K562 (cell line): Measurements from ENCODE around the gene ADPRH. TPM values are rescaled to one million over a fixed set of nuclear protein-coding genes. Genes with fewer than 3 reads are reported as not detected.
A peak's percentile ranks its signal among the peaks of the same experiment; 100 is the strongest.

ENCODE experiments used
- ATAC-seq: fragments of 200-7000 bp; cut with Tn5 transposase; 3 replicates; pipeline ENCODE4 v1.9.1; 2020; ENCODE audit warnings: moderate library complexity
- BruUV-seq: library from RNA; stranded (reverse); fragments of 400-500 nt; replicated peaks from 2 replicates; lab custom pipeline; 2021; lab: Mats Ljungman, UMichigan
- CTCF ChIA-PET: fragments of 300-600 bp; formaldehyde crosslinking; extraction: SDS; loops from one replicate; lab custom pipeline; 2021; ENCODE audit warnings: low intra/inter-chr PET ratio; lab: Yijun Ruan, JAX
- POLR2A ChIA-PET: fragments of 300-600, 350-650 bp; sonication (Branson Sonifier 250); formaldehyde crosslinking; extraction: SDS; loops from one replicate; lab custom pipeline; 2021; ENCODE audit warnings: antibody characterized with exemption, inconsistent platforms; lab: Yijun Ruan, JAX
- DNase-seq, 4 experiments: peaks; one replicate each; pipeline versions ENCODE4 v3.0.0 to v3.0.0-alpha.2; 2011 to 2018; ENCODE audit warnings: low spot score in 3 of 4, mixed read lengths in 3 of 4; ENCODE audit errors: extremely low read depth in 1 of 4
- FAIRE-seq: peaks from 2 replicates; lab custom pipeline; 2011; peaks lifted over from hg19 to GRCh38; lab: Jason Lieb, UNC
- H2AFZ ChIP-seq: 2 replicates; pipeline ENCODE4 v1.6.0; 2011; ENCODE audit warnings: low read depth, low read length, control low read depth, inconsistent platforms
- H3K27ac ChIP-seq: fragments of 200-600 bp; 3 replicates; pipeline ENCODE4 v1.8.0; 2011; ENCODE audit warnings: low read depth, mild to moderate bottlenecking, control low read depth, inconsistent platforms, low read length, moderate library complexity, mixed read lengths; ENCODE audit errors: extremely low read depth
- H3K27me3 ChIP-seq, 2 experiments: fragments of 300-600 bp in 1 of 2; 2 replicates in 1 of 2; 3 replicates in 1 of 2; pipeline versions ENCODE4 v1.6.0 to v1.8.0; 2011; ENCODE audit warnings: inconsistent platforms in 2 of 2, low read length in 2 of 2, mild to moderate bottlenecking in 1 of 2, mixed read lengths in 1 of 2, moderate library complexity in 1 of 2; ENCODE audit not compliant: control insufficient read depth in 2 of 2, insufficient read depth in 2 of 2
- H3K36me3 ChIP-seq: fragments of 300-600 bp; 3 replicates; pipeline ENCODE4 v1.8.0; 2011; ENCODE audit warnings: mild to moderate bottlenecking, low read length, inconsistent platforms; ENCODE audit not compliant: control insufficient read depth, insufficient read depth
- H3K4me1 ChIP-seq, 2 experiments: fragments of 200-600 bp in 1 of 2; replicated peaks in 1 of 2; 2 replicates in 1 of 2; 3 replicates in 1 of 2; pipeline versions ENCODE4 v1.5.1 to v1.8.0; 2011; ENCODE audit warnings: inconsistent platforms in 2 of 2, low read length in 2 of 2, mild to moderate bottlenecking in 1 of 2, mixed read lengths in 1 of 2, moderate library complexity in 1 of 2; ENCODE audit not compliant: control insufficient read depth in 2 of 2, insufficient read depth in 2 of 2
- H3K4me2 ChIP-seq: 2 replicates; pipeline ENCODE4 v1.6.1; 2011; ENCODE audit warnings: low read length, control low read depth, inconsistent platforms, mixed read lengths; ENCODE audit not compliant: insufficient read depth
- H3K4me3 ChIP-seq: fragments of 200-600 bp; sonication (generic), shearing (Covaris generic); 2 replicates; pipeline ENCODE4 v1.5.1; 2016; ENCODE audit warnings: control low read depth, inconsistent platforms
- H3K79me2 ChIP-seq: fragments of 200-600 bp; 3 replicates; pipeline ENCODE4 v1.8.0; 2011; ENCODE audit warnings: low read length, inconsistent platforms; ENCODE audit not compliant: control insufficient read depth, insufficient read depth
- H3K9ac ChIP-seq, 2 experiments: 2 replicates each; pipeline versions ENCODE4 v1.6.0 to v1.6.1; 2011; ENCODE audit warnings: low read depth in 2 of 2, low read length in 2 of 2, control low read depth in 1 of 2, inconsistent platforms in 1 of 2, mild to moderate bottlenecking in 1 of 2, mixed read lengths in 1 of 2; ENCODE audit not compliant: insufficient read depth in 1 of 2
- H3K9me1 ChIP-seq: one replicate; pipeline ENCODE4 v1.6.0; 2011; ENCODE audit warnings: inconsistent platforms, mild to moderate bottlenecking, low read length, moderate library complexity; ENCODE audit not compliant: control insufficient read depth, insufficient read depth
- H3K9me3 ChIP-seq: replicated peaks from 2 replicates; pipeline ENCODE4 v1.5.1; 2011; ENCODE audit warnings: low read depth, low read length, inconsistent platforms; ENCODE audit not compliant: control insufficient read depth, insufficient read depth
- H4K20me1 ChIP-seq: replicated peaks from 2 replicates; pipeline ENCODE4 v1.6.1; 2011; ENCODE audit warnings: low read length, inconsistent platforms, mixed read lengths; ENCODE audit not compliant: control insufficient read depth, insufficient read depth
- RAD21 ChIP-seq, 2 experiments: fragments of 250-450 bp in 1 of 2; fragments of 450-650 bp in 1 of 2; sonication (Bioruptor Pico) in 1 of 2; formaldehyde crosslinking in 1 of 2; IDR thresholded peaks in 1 of 2; conservative IDR thresholded peaks in 1 of 2; 2 replicates each; pipeline versions ENCODE4 v1.4.0 to v1.8.0; 2020 to 2022; ENCODE audit warnings: mild to moderate bottlenecking in 2 of 2, moderate library complexity in 1 of 2
- SMAD4 ChIP-seq: fragments of 250-450 bp; sonication (Bioruptor Pico); conservative IDR thresholded peaks from 2 replicates; pipeline ENCODE4 v1.8.0; 2021; ENCODE audit warnings: inconsistent platforms, mild to moderate bottlenecking, moderate library complexity
- WGBS: fragments of 100-300 bp; shearing (Covaris generic); methylation state at CpG from one replicate; pipeline ENCODE4 v1.1.6; 2016; ENCODE audit warnings: low coverage, mixed read lengths; ENCODE audit not compliant: insufficient coverage; ENCODE audit errors: missing lambda C conversion rate; 5-methylcytosine and 5-hydroxymethylcytosine counted together
- in situ Hi-C: fragments of 300-500 bp; cut with MboI; formaldehyde crosslinking; loops from 4 replicates; pipeline ENCODE4 v1.15.0; 2018; ENCODE audit warnings: inconsistent platforms, mixed read lengths
- intact Hi-C: fragments of 100-400 bp; cut with micrococcal nuclease; formaldehyde crosslinking; loops from 2 replicates; pipeline ENCODE4 v1.14.2; 2022
- polyA plus RNA-seq, 8 experiments: library from polyadenylated mRNA; depleted of rRNA in 4 of 8; stranded (reverse) in 5 of 8; unstranded in 3 of 8; fragments of >200 nt; fragmentation: Nextera tagmentation in 2 of 8; fragmentation: Illumina TruSeq in 1 of 8; extraction: Ambion mirVana in 2 of 8; extraction: Trizol in 1 of 8; gene quantifications; 2 replicates each; pipeline versions ENCODE4 v1.2.1 to v1.2.3, GENCODE V29; 2011 to 2014; ENCODE audit warnings: inconsistent platforms in 1 of 8, missing spikeins in 1 of 8
- total RNA-seq, 7 experiments: library from RNA; depleted of rRNA in 6 of 7; stranded (reverse); fragments of >200 nt in 6 of 7; fragmentation: Illumina TruSeq in 2 of 7; extraction: Trizol in 2 of 7; gene quantifications; 2 replicates each; pipeline versions ENCODE4 v1.2.1 to v1.2.3, GENCODE V29; 2011 to 2021; ENCODE audit warnings: low replicate concordance in 1 of 7
- TF ChIP-seq, protein P1 (sequence below), 3 experiments: IDR thresholded peaks in 2 of 3; conservative IDR thresholded peaks in 1 of 3; 2 replicates each; pipeline ENCODE4 v1.5.1; 2011 to 2012; ENCODE audit warnings: low read length in 3 of 3, mild to moderate bottlenecking in 3 of 3, control low read depth in 2 of 3, improper control_type of control experiment in 1 of 3, inconsistent platforms in 1 of 3, low read depth in 1 of 3, mixed read lengths in 1 of 3, moderate library complexity in 1 of 3; ENCODE audit not compliant: insufficient read depth in 2 of 3

The ADPRH gene
- total and polyA plus RNA-seq, 9 of the 15 experiments (the other 6 are each of a cell fraction or from before 2014, with no cell fraction given) = 0.01 to 1.4 (median 0.65) TPM

DNA sequence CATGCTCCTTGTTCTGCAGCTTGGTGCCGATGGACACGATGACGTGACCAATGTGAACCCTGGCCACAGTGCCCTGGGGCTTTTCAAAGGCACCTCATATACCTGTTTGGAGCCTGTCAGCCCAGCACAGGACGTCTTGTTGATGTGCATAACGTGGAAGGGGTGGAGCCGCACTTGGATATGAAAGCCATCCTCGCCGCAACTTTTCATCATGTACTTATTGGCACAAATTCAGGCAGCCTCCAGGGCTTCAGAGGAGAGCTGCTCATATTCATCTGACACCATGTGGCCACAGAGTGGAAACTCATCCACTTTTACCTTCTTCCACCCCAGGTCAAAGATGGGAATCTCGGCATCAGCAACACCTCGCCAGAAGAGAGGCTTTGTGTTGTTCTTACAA, 56.4 kb downstream of the ADPRH start:
- no peak for FAIRE-seq
- Histone ChIP-seq H3K36me3 (no peaks in the 10 kb centered on the region), H3K9me1 (peaks cover 3% of the 10 kb centered on the region), H3K27ac (no peak overlapping the region), H2AFZ (no peak overlapping the region), H3K9ac (no peak overlapping the region), H4K20me1 (no peaks in the 10 kb centered on the region), H3K4me3 (no peak overlapping the region), H3K27me3 (no peaks in the 10 kb centered on the region), H3K79me2 (no peaks in the 10 kb centered on the region), H3K9me3 (no peaks in the 10 kb centered on the region), H3K4me2 (no peak overlapping the region), H3K4me1 (peaks cover 8 to 37% of the 10 kb centered on the region in 2 experiments)
- peak in 1 of 4 experiments; percentile 8 for DNase-seq
- no TSS peak for BruUV-seq
- ATAC-seq = no peak
- CTCF ChIA-PET = no interaction called here
- POLR2A ChIA-PET = no interaction called here
- TF ChIP-seq RAD21 (CRISPR knock-in tag; conservative IDR thresholded peaks at IDR 0.05 in 1 of 2, IDR thresholded peaks at IDR 0.05 in 1 of 2) (peak in 1 of 2 experiments; percentile 39; a peak in 2 of 4 replicates), SMAD4 (CRISPR knock-in tag) (no peak)
- TF ChIP-seq, protein P1, sequence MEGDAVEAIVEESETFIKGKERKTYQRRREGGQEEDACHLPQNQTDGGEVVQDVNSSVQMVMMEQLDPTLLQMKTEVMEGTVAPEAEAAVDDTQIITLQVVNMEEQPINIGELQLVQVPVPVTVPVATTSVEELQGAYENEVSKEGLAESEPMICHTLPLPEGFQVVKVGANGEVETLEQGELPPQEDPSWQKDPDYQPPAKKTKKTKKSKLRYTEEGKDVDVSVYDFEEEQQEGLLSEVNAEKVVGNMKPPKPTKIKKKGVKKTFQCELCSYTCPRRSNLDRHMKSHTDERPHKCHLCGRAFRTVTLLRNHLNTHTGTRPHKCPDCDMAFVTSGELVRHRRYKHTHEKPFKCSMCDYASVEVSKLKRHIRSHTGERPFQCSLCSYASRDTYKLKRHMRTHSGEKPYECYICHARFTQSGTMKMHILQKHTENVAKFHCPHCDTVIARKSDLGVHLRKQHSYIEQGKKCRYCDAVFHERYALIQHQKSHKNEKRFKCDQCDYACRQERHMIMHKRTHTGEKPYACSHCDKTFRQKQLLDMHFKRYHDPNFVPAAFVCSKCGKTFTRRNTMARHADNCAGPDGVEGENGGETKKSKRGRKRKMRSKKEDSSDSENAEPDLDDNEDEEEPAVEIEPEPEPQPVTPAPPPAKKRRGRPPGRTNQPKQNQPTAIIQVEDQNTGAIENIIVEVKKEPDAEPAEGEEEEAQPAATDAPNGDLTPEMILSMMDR (IDR thresholded peaks at IDR 0.05 in 2 of 3, conservative IDR thresholded peaks at IDR 0.05 in 1 of 3; ENCODE audit: insufficient read depth in 2 of 3, low read depth in 1 of 3, low read length in 3 of 3) = peak in 1 of 3 experiments; percentile 13; a peak in 1 of 6 replicates
- in situ Hi-C loops = no loop called here
- 77% methylated on average over 4 of the region's 10 CpGs for WGBS
- intact Hi-C loops = loop anchor here (5.0 kb wide), 1 partner anchor 42 kb away; the partner anchor contains the start of gene COX17
